Smooth muscle cell of the umbilical artery (primary cell): ENCODE measurements around the gene ARHGAP45. TPM values are rescaled to one million over a fixed set of nuclear protein-coding genes. Genes with fewer than 3 reads are reported as not detected.

Experiments used
- total RNA-seq: library from RNA; depleted of rRNA; stranded (reverse); fragments of >200 nt; gene quantifications from 2 replicates; pipeline ENCODE4 v1.2.3, GENCODE V29; 2014

The ARHGAP45 gene
- 0.89 and 0.97 TPM in 2 replicates for total RNA-seq

GRCh38 chr19:1066748-1067340, at the start of gene ARHGAP45:
ARHGAP45 (plus strand) TSS chr19:1067167; CDS start chr19:1067406, 239 bp downstream.

GRCh38 chr19:1020868-1021425, 46.0 kb upstream of the ARHGAP45 start, which contains the start of gene TMEM259:
TMEM259 (minus strand) TSS chr19:1021123; CDS start chr19:1020996, 127 bp downstream.

GRCh38 chr19:1025960-1026782, 40.8 kb upstream of the ARHGAP45 start, which contains the start of gene CNN2:
CNN2 (plus strand) TSS chr19:1026608; CDS start chr19:1026662, 54 bp downstream.

GRCh38 chr19:1039646-1040475, 27.1 kb upstream of the ARHGAP45 start, which contains the start of gene ABCA7:
ABCA7 (plus strand) TSS chr19:1040107; CDS start chr19:1041362, 1,255 bp downstream.

GRCh38 chr19:1094978-1095701, 28.2 kb downstream of the ARHGAP45 start, which contains the start of gene POLR2E:
POLR2E (minus strand) TSS chr19:1095375; CDS start chr19:1095315, 60 bp downstream.

GRCh38 chr19:1103708-1104310, 36.8 kb downstream of the ARHGAP45 start, which contains the start of gene GPX4:
GPX4 (plus strand) TSS chr19:1103994; CDS start chr19:1104044, 50 bp downstream.

Other genes starting within 250 kb of the ARHGAP45 start
- gene PLPPR3, start 245.2 kb upstream of the ARHGAP45 start, total RNA-seq = 0.59 and 0.78 TPM in 2 replicates
- gene AZU1, start 239.3 kb upstream of the ARHGAP45 start, total RNA-seq = not detected in 2 replicates
- not detected in 2 replicates for gene PRTN3, start 226.2 kb upstream of the ARHGAP45 start, total RNA-seq
- not detected in 2 replicates for gene ELANE, start 214.9 kb upstream of the ARHGAP45 start, total RNA-seq
- 1.7 and 3.6 TPM in 2 replicates for gene CFD, start 207.5 kb upstream of the ARHGAP45 start, total RNA-seq
- 28.8 and 44.4 TPM in 2 replicates for gene MED16, start 174.0 kb upstream of the ARHGAP45 start, total RNA-seq
- gene RNU6-9, start 173.7 kb upstream of the ARHGAP45 start, total RNA-seq = not detected in 2 replicates
- gene R3HDM4, start 153.9 kb upstream of the ARHGAP45 start, total RNA-seq = 21.1 and 32.8 TPM in 2 replicates
- not detected in 2 replicates for gene KISS1R, start 149.8 kb upstream of the ARHGAP45 start, total RNA-seq
- 28.2 and 30.3 TPM in 2 replicates for gene ARID3A, start 141.1 kb upstream of the ARHGAP45 start, total RNA-seq
- gene WDR18, start 82.8 kb upstream of the ARHGAP45 start, total RNA-seq = 36.4 and 47.5 TPM in 2 replicates
- 0.59 and 0.65 TPM in 2 replicates for gene GRIN3B, start 66.7 kb upstream of the ARHGAP45 start, total RNA-seq
- 67.4 and 96.1 TPM in 2 replicates for gene TMEM259, start 46.0 kb upstream of the ARHGAP45 start, total RNA-seq
- not detected in 2 replicates for gene RNU6-2, start 45.6 kb upstream of the ARHGAP45 start, total RNA-seq
- gene CNN2, start 40.6 kb upstream of the ARHGAP45 start, total RNA-seq = 284 and 606 TPM in 2 replicates
- 9.2 and 10.2 TPM in 2 replicates for gene ABCA7, start 27.1 kb upstream of the ARHGAP45 start, total RNA-seq
- gene POLR2E, start 28.2 kb downstream of the ARHGAP45 start, total RNA-seq = 63.5 and 107 TPM in 2 replicates
- gene GPX4, start 36.8 kb downstream of the ARHGAP45 start, total RNA-seq = 159 and 328 TPM in 2 replicates
- gene SBNO2, start 107.1 kb downstream of the ARHGAP45 start, total RNA-seq = 46.3 and 72.7 TPM in 2 replicates
- 79.6 and 82.9 TPM in 2 replicates for gene STK11, start 138.6 kb downstream of the ARHGAP45 start, total RNA-seq
- 4.2 and 9.7 TPM in 2 replicates for gene CBARP, start 170.8 kb downstream of the ARHGAP45 start, total RNA-seq
- 16.0 and 31.6 TPM in 2 replicates for gene ATP5F1D, start 174.6 kb downstream of the ARHGAP45 start, total RNA-seq
- gene MIDN, start 181.4 kb downstream of the ARHGAP45 start, total RNA-seq = 23.2 and 32.6 TPM in 2 replicates
- gene CIRBP, start 202.2 kb downstream of the ARHGAP45 start, total RNA-seq = 101 and 177 TPM in 2 replicates
- gene FAM174C, start 208.4 kb downstream of the ARHGAP45 start, total RNA-seq = 23.8 and 45.4 TPM in 2 replicates
- gene EFNA2, start 218.7 kb downstream of the ARHGAP45 start, total RNA-seq = not detected in 2 replicates